T1000 (cell line): ENCODE measurements around the gene VCX3B.
"Not testable (repeated sequence)": the region's sequence is repeated elsewhere in the genome, so short reads cannot be mapped to it uniquely, and the experiment has no call there.

Experiments
- DNase-seq: peaks from one replicate; lab custom pipeline; 2025; ENCODE audit warnings: mixed read lengths; lab: John Stamatoyannopoulos, UW

VCX3B gene

GRCh38 chrX:8464530-8464929, at the start of gene VCX3B:
VCX3B (plus strand) TSS chrX:8464830; CDS start chrX:8465451, 621 bp downstream.
- not testable (repeated sequence) for DNase-seq

- DNase-seq = no peak
Observed at GRCh38 chrX:8418301-8418700, 46.3 kb upstream of the VCX3B start.

DNA sequence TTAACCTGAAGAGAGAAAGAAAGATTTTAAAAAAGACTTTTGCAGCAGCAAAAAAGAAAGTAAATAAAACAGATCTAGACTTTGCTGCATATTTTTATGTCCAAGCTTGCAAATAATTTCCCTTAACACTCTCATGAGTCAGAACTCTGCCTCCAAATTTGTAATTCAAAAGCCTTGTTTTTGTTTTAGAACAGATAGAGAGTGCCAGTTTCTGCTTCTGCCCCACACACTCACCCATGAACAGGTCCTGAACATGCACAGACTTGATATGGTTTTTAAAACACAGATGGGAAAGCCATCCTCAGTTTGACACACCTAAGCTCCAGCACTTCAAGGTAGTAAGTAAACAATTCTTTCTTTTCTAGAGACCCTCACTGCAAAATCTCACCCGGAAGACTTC, 39.7 kb upstream of the VCX3B start:
- DNase-seq = no peak

DNA sequence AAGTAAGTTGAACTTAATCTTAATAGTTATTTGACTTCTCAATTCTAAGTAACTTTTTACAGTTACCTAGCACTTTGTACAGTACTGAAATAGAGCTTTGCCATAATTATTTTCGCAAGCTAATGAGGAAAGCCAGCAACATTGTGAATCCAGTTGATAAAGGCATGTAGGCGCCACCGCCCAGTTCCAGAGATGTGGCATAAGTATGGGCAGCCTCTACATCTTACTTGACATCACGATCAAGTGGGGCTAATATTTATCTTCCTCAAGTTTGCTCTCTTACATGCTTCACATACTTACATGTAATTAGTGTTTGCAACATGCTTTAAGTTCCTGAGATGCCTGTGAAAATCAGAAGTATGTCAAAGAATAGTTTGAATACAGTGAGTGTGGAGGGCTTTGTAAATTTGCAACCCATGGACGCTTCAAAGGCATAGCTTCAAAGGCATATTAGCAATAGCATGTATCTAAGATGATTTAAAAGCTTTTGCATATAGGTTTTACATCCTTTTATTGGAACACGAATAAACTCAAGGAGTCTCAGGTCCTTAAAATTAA, 34.9 kb upstream of the VCX3B start:
- DNase-seq = no peak

- no peak for DNase-seq
Observed at GRCh38 chrX:8430444-8430843, 34.2 kb upstream of the VCX3B start.

GRCh38 chrX:8432396-8432795, 32.2 kb upstream of the VCX3B start:
- no peak for DNase-seq

DNA sequence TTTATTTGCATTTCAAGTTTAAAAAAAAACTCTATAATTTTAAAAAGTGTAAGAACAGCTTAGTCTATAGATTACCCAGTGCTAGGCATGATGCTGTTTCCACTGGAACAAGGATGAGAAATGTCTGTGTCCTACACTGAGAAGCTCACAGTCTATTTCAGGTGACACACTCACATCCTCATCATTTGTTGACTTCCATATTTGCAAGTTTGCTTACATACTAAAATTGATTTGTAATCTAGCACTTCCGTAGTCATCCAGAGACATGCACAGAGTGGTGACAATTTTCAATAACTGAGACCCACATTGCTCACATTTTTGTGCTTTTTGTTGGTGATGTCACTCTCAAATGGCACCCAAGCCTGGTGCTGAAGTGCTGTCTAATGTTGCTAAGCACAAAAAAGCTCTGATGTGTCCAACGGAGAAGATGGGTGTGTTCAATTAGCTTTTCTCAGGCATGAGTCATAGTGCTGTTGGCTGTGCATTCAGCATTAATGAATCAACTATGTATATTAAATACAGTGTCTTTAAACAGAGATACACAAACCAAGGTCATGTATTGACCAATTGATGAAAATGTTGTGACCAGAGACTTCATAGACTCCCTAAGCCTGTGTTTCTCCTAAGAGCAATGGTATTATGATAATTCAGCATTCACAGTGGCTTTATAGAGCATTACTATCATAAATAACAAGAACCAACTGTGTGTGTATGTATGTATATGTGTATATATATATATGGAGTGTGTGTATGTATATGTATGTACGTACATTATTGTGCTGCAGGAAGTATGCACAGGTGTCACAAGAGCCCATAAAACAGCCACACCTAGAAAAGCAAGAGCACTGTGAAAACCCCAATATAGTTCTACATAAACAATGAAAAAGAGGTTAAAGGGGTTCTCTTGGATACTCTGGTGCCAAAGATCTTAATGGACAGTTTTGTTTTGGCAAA, 31.2 kb upstream of the VCX3B start:
- DNase-seq = no peak

DNA sequence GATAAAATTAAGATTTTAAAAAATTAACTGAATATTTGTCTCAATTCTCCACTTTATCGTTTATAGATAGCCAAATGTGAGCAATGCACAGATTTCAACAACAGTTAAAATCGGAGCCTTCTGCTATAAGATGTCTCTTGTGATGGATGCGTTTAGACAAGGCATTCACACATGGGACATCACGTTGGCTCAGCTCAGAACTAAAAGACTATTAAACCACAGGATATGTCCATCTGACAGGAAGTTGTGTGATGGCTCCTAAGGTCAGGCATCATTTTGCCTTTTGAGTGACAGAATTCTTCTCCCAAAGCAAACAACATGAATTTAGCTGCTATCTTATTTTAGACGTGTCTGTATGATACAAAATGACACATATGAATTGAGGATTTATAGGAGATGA, 17.3 kb upstream of the VCX3B start:
- no peak for DNase-seq

DNA sequence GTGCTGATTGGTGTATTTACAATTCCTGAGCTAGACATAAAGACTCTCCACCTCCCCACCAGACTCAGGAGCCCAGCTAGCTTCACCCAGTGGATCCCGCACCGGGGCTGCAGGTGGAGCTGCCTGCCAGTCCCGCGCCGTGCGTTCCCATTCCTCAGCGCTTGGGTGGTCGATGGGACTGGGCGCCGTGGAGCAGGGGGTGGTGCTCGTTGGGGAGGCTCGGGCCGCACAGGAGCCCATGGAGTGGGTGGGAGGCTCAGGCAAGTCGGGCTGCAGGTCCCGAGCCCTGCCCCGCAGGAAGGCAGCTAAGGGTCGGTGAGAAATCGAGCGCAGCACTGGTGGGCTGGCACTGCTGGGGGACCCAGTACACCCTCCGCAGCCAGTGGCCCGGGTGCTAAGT, 12.3 kb upstream of the VCX3B start:
- not testable (repeated sequence) for DNase-seq

DNA sequence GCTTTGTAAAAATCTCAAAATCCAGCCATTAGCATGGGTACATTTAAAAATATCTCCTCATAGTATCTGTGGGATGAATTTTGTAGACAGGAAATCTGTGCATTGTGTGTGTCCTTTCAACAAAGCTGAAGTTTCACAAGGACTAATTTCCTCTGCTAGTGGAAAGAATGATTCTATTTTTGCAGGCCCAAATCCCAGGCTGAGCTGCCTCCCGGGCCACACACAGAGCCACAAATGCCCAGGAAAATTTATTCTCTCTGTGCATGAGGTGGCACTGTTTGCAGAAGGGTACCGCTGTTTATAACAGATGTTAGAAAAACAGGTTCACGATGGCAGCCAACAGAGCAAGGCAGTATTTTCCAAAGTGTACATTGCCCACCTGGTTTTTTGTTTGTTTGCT, 11.0 kb upstream of the VCX3B start:
- no peak for DNase-seq

GRCh38 chrX:8455557-8455956, 9.1 kb upstream of the VCX3B start:
- no peak for DNase-seq

DNA sequence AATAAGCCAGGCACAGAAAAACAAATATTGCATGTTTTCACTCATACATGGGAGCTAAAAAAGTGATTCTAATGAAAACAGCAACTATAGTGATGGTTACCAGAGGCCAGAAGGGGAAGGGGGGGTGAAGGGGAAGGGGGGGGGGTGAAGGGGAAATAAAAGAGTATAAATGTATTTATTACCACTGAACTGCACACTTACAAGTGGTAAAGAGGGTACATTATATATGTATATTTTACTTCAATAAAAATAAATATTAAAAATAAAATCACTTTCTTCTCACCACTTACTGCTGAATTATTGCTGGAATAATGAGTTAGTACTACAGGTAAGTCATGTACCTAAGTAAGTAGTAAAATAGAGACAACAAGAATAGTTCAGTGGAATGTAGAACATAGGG, 2.1 kb upstream of the VCX3B start:
- no peak for DNase-seq

DNA sequence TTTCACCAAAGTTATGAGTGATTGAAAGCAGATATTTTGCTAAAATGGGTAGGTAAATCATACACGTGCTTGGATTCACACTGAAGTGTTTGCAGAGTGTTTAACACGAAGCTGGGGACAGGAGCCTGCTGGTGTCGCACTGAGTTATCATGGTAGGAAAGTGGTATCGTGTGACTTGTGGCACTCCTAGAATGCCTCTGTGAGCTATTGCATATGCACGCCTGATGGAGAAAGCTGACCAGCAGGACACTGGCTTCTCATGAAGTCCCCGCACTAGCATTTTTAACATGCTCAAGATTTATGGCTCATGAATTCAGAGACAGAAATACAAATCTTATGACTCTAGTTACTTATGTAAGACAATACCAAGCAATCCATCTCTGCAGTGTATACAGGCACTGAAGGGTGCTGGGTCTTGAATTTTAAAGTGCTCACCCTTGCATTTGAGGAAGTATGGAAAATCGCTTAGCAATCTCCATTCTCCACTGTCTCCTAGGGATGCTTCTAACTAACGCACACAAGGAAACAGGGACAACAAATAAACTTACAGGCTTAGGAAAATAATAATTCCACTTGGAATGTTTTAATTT, 19.8 kb downstream of the VCX3B start:
- no peak for DNase-seq

DNA sequence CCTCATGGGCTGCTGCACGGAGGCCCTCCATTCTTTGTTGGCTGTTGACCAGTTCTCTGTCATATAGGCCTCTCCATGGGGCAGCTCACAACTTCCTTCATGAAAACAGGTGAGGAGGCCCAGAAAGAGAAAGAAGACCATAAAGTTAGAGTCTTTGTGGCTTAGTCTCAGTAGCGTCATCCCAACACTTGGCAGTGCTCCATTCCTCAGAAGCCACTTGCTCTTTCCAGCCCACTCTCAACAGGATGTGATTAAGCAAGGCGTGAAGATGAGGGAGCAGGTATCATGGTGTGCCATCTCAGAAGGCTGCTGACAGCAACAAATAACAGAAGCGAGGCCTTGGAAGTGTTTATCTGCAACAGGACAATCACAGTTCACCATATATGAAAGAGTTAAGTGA, 30.4 kb downstream of the VCX3B start:
- DNase-seq = not testable (repeated sequence)

GRCh38 chrX:8500203-8500602, 35.6 kb downstream of the VCX3B start:
- DNase-seq = no peak

DNA sequence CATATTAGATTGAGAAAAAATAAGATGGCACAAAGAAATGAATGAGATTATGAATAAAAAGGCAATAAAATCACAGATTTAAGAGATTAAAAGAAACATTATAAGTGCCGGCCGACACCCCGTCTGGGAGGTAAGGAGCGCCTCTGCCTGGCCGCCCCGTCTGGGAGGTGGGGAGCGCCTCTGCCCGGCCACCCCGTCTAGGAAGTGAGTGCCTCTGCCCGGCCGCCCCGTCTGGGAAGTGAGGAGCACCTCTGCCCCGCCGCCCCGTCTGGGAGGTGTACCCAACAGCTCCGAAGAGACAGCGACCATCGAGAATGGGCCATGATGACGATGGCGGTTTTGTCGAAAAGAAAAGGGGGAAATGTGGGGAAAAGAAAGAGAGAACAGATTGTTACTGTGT, 37.5 kb downstream of the VCX3B start:
- not testable (repeated sequence) for DNase-seq

DNA sequence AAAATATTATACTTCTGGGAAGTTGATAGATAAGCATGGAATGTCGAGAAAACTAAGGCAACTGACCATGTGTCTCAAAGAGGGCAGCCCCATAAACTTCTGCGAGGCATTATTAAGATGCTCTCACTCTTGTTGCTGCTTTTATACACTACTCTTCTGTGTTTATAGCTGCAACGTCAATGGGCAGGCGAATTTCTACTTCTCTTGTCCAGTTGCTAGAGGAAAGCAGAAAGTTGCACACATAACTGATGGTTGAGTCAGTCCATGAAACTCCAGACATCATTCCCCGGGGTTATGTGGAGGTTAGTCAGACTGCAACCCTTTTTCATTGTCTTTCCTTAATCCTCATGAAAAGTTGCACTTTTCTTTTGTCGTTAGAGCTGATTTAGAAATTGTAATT, 39.8 kb downstream of the VCX3B start:
- DNase-seq = no peak
